Right cardiac atrium (tissue), 5 donors: ENCODE data around the gene NOTUM. TPM values are rescaled to one million over a fixed set of nuclear protein-coding genes. Genes with fewer than 3 reads are reported as not detected.

Source experiments
- ATAC-seq, 2 donors: fragments of 200-7000 bp; cut with Tn5 transposase; one replicate each; pipeline versions ENCODE4 v1.8.0 to v1.9.1; 2020; ENCODE audit warnings: moderate library complexity in 2 of 2, mild to moderate bottlenecking in 1 of 2
- DNase-seq, 3 donors: peaks; one replicate each; pipeline ENCODE4 v3.0.0-alpha.2; 2020
- H3K27ac ChIP-seq: one replicate; pipeline ENCODE4 v1.5.1; 2013; ENCODE audit warnings: mild to moderate bottlenecking, low read length, control low read depth, moderate library complexity
- H3K27me3 ChIP-seq: one replicate; pipeline ENCODE4 v1.6.1; 2013; ENCODE audit not compliant: control insufficient read depth, insufficient read depth
- H3K4me1 ChIP-seq: one replicate; pipeline ENCODE4 v1.6.1; 2013; ENCODE audit warnings: low read length; ENCODE audit not compliant: control insufficient read depth, insufficient read depth
- H3K4me3 ChIP-seq: one replicate; pipeline ENCODE4 v1.5.1; 2013; ENCODE audit warnings: low read length, control low read depth
- H3K9me3 ChIP-seq: one replicate; pipeline ENCODE4 v1.6.1; 2013; ENCODE audit warnings: low read length; ENCODE audit not compliant: control insufficient read depth
- WGBS: extraction: QIAGEN DNeasy Blood & Tissue Kit; methylation state at CpG from one replicate; pipeline ENCODE4 v1.1.7; 2013; 5-methylcytosine and 5-hydroxymethylcytosine counted together
- intact Hi-C, 4 donors: fragments of 100-400 bp; cut with DNase I; formaldehyde crosslinking; loops; one replicate each; pipeline versions ENCODE4 v1.11.0 to v1.14.0; 2022 to 2023
- polyA plus RNA-seq: library from polyadenylated mRNA; stranded (reverse); fragments of 200-250 nt; gene quantifications from one replicate; pipeline ENCODE4 v1.2.3, GENCODE V29; 2013
- total RNA-seq, 4 donors: library from RNA; stranded (reverse); fragmentation: NEBNext Ultra II Directional; extraction: Animal tissue kit (Norgen Biotek cat#: 25700); gene quantifications; one replicate each; pipeline ENCODE4 v1.2.1, GENCODE V29; 2021
- donor health status: healthy with polysubstance abuse.
- donor health status: DM: no; HTN: yes; CAD: no.
- donor health status: DM: no; HTN: no; CAD: no.
- donor health status: DM: no; HTN: yes; CAD: no; lungs with severe emphysema.
- donor health status: DM: yes; HTN: yes; CAD: no.

Gene NOTUM
- total and polyA plus RNA-seq, 5 donors: 0.05 TPM; not detected in 4

- ATAC-seq (no peak), DNase-seq (no peak)
- intact Hi-C loops: no loop called here
- 82% methylated on average over 21 of the region's 21 CpGs for WGBS
- no peaks in the 10 kb centered on the region for H3K9me3 ChIP-seq
- no peak overlapping the region for H3K27ac ChIP-seq
- H3K4me1 ChIP-seq: peaks cover 3% of the 10 kb centered on the region
- H3K27me3 ChIP-seq: no peaks in the 10 kb centered on the region
- H3K4me3 ChIP-seq: no peak overlapping the region
Measured at GRCh38 chr17:81916234-81917001, 44.6 kb downstream of the NOTUM start.

- peaks cover 3% of the 10 kb centered on the region for H3K4me1 ChIP-seq
- 93% methylated on average over 12 of the region's 12 CpGs for WGBS
- DNase-seq (no peak), ATAC-seq (no peak)
- H3K27me3 ChIP-seq: no peaks in the 10 kb centered on the region
- no peaks in the 10 kb centered on the region for H3K9me3 ChIP-seq
- intact Hi-C loops: no loop called here
- H3K27ac ChIP-seq: no peak overlapping the region
- no peak overlapping the region for H3K4me3 ChIP-seq
Measured at GRCh38 chr17:81915331-81915730, 45.7 kb downstream of the NOTUM start.

- intact Hi-C loops: no loop called here
- H3K27ac ChIP-seq: no peak overlapping the region
- H3K27me3 ChIP-seq: no peaks in the 10 kb centered on the region
- WGBS: 96% methylated on average over 36 of the region's 36 CpGs
- H3K9me3 ChIP-seq: no peaks in the 10 kb centered on the region
- H3K4me1 ChIP-seq: peaks cover 3% of the 10 kb centered on the region
- DNase-seq: no peak
- no peak for ATAC-seq
- H3K4me3 ChIP-seq: no peak overlapping the region
Measured at GRCh38 chr17:81914103-81914850, 46.7 kb downstream of the NOTUM start.

- Histone ChIP-seq H3K27me3 (no peaks in the 10 kb centered on the region), H3K4me1 (peaks cover 3% of the 10 kb centered on the region), H3K9me3 (no peaks in the 10 kb centered on the region), H3K4me3 (no peak overlapping the region), H3K27ac (no peak overlapping the region)
- intact Hi-C loops: no loop called here
- no peak for DNase-seq
- WGBS: 93% methylated on average over 31 of the region's 31 CpGs
- ATAC-seq: no peak
Measured at GRCh38 chr17:81913394-81914102, 47.4 kb downstream of the NOTUM start.

- no peak for ATAC-seq
- Histone ChIP-seq H3K27ac (no peak overlapping the region), H3K4me3 (no peak overlapping the region), H3K27me3 (no peaks in the 10 kb centered on the region), H3K4me1 (peaks cover 3% of the 10 kb centered on the region), H3K9me3 (no peaks in the 10 kb centered on the region)
- WGBS: 92% methylated on average over 32 of the region's 32 CpGs
- DNase-seq: no peak
- intact Hi-C loops: no loop called here
Measured at GRCh38 chr17:81912441-81913309, 48.3 kb downstream of the NOTUM start.

- ATAC-seq (no peak), DNase-seq (no peak)
- Histone ChIP-seq H3K27ac (no peak overlapping the region), H3K4me1 (peaks cover 2% of the 10 kb centered on the region), H3K9me3 (no peaks in the 10 kb centered on the region), H3K4me3 (no peak overlapping the region), H3K27me3 (no peaks in the 10 kb centered on the region)
- intact Hi-C loops: no loop called here
- WGBS: 88% methylated on average over 19 of the region's 19 CpGs
Measured at GRCh38 chr17:81911969-81912368, 49.0 kb downstream of the NOTUM start.

GRCh38 chr17:81911277-81911961, 49.6 kb downstream of the NOTUM start, which contains the start of gene PCYT2:
Gene PCYT2, minus strand, starts transcription at chr17:81911399. Its CDS starts 44 bp downstream, at chr17:81911355.
- H3K27me3 ChIP-seq: no peaks in the 10 kb centered on the region
- 3% methylated on average over 84 of the region's 84 CpGs for WGBS
- peak within 1 kb of the TSS; percentile 86 for H3K4me3 ChIP-seq
- ATAC-seq (peak; percentile 90 to 93), DNase-seq (peak; percentile 91 to 96 (median 96))
- H3K9me3 ChIP-seq: no peaks in the 10 kb centered on the region
- intact Hi-C loops: no loop called here
- peak within 1 kb of the TSS; percentile 49 for H3K27ac ChIP-seq
- no peaks in the 10 kb centered on the region for H3K4me1 ChIP-seq

- no peaks in the 10 kb centered on the region for H3K27me3 ChIP-seq
Measured at GRCh38 chr17:81910840-81911276, 50.1 kb downstream of the NOTUM start.

GRCh38 chr17:81909966-81910839, 50.8 kb downstream of the NOTUM start:
- H3K4me3 ChIP-seq: peak overlapping the region; percentile 86
- H3K4me1 ChIP-seq: no peaks in the 10 kb centered on the region
- H3K9me3 ChIP-seq: no peaks in the 10 kb centered on the region
- no peak overlapping the region for H3K27ac ChIP-seq
- no peaks in the 10 kb centered on the region for H3K27me3 ChIP-seq
- DNase-seq (no peak), ATAC-seq (no peak)
- intact Hi-C loops: no loop called here
- WGBS: 36% methylated on average over 23 of the region's 23 CpGs

More at GRCh38 chr17:81910840-81911276, 50.1 kb downstream of the NOTUM start:
- under 1% methylated on average over 55 of the region's 55 CpGs for WGBS
- ATAC-seq: peak in 1 of 2 donors; percentile 1
- intact Hi-C loops: no loop called here
- no peaks in the 10 kb centered on the region for H3K4me1 ChIP-seq
- H3K9me3 ChIP-seq: no peaks in the 10 kb centered on the region
- DNase-seq: no peak
- H3K27ac ChIP-seq: no peak overlapping the region
- peak overlapping the region; percentile 86 for H3K4me3 ChIP-seq
